Type B pancreatic cell (in vitro differentiated cells): ENCODE data around the gene PODN. TPM values are rescaled to one million over a fixed set of nuclear protein-coding genes. Genes with fewer than 3 reads are reported as not detected.

Experiments
- DNase-seq: peaks from one replicate; pipeline ENCODE4 v3.0.0; 2021; ENCODE audit warnings: mixed read lengths; ENCODE audit not compliant: unreplicated experiment; ENCODE audit errors: extremely low spot score
- H3K27ac Mint-ChIP-seq: 2 replicates; pipeline ENCODE4 v1.8.0; 2021; ENCODE audit warnings: mild to moderate bottlenecking, mixed read lengths
- H3K27me3 Mint-ChIP-seq: 2 replicates; pipeline ENCODE4 v1.8.0; 2021; ENCODE audit warnings: mixed read lengths
- H3K36me3 Mint-ChIP-seq: 2 replicates; pipeline ENCODE4 v1.8.0; 2021; ENCODE audit warnings: mixed read lengths
- H3K4me1 Mint-ChIP-seq: one replicate; pipeline ENCODE4 v1.8.0; 2021; ENCODE audit warnings: mixed read lengths; ENCODE audit not compliant: unreplicated experiment
- H3K4me3 Mint-ChIP-seq: 2 replicates; pipeline ENCODE4 v1.8.0; 2021; ENCODE audit warnings: mild to moderate bottlenecking, mixed read lengths
- H3K9me3 Mint-ChIP-seq: 2 replicates; pipeline ENCODE4 v1.8.0; 2021; ENCODE audit warnings: mixed read lengths
- total RNA-seq: library from RNA; stranded (reverse); gene quantifications from 2 replicates; pipeline ENCODE4 v1.2.1, GENCODE V29; 2021; ENCODE audit warnings: low replicate concordance
- TF ChIP-seq, protein P1 (sequence below): fragments of 200-600 bp; sonication (generic); conservative IDR thresholded peaks from 2 replicates; pipeline ENCODE4 v1.5.0; 2021; ENCODE audit warnings: antibody characterized with exemption, mild to moderate bottlenecking

Gene PODN
- total RNA-seq, 1 donor from 2014 or later, result 2.8 TPM

DNA sequence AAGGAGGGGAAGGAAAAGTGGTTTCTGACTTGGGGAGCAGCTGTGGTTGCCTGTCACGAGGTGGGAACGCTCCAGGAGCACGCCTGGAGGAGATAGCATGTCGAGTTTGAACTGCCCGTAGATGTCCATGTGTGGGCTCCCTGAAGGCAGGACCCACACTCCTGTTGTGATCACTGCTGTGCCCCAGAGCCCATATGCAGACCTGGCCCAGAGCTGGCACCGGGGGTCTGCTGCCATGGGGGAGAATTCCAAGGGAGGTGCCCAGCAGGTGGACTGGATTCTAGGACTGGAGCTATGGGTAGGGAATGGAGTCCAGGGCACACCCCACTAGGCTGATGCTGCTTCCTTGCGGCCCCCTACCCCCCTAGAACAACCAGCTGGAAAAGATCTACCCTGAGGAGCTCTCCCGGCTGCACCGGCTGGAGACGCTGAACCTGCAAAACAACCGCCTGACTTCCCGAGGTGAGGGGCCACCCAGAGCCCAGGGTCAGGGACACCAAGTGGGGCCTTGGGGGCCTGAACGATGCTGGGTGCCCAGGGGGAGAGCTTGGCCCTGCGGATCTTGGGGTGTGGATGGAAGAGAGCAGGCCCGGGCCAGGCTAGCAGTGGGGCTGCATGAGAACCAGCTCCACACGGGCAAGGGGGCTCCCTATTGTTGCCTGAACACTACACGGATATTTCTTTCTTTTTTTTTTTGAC, 9.3 kb downstream of the PODN start:
- no peaks in the 10 kb centered on the region for H3K9me3 Mint-ChIP-seq
- no peaks in the 10 kb centered on the region for H3K27me3 Mint-ChIP-seq
- no peak overlapping the region for H3K4me3 Mint-ChIP-seq
- no peaks in the 10 kb centered on the region for H3K4me1 Mint-ChIP-seq
- peak; percentile 64 for DNase-seq
- H3K27ac Mint-ChIP-seq, result no peak overlapping the region
- TF ChIP-seq, protein P1, sequence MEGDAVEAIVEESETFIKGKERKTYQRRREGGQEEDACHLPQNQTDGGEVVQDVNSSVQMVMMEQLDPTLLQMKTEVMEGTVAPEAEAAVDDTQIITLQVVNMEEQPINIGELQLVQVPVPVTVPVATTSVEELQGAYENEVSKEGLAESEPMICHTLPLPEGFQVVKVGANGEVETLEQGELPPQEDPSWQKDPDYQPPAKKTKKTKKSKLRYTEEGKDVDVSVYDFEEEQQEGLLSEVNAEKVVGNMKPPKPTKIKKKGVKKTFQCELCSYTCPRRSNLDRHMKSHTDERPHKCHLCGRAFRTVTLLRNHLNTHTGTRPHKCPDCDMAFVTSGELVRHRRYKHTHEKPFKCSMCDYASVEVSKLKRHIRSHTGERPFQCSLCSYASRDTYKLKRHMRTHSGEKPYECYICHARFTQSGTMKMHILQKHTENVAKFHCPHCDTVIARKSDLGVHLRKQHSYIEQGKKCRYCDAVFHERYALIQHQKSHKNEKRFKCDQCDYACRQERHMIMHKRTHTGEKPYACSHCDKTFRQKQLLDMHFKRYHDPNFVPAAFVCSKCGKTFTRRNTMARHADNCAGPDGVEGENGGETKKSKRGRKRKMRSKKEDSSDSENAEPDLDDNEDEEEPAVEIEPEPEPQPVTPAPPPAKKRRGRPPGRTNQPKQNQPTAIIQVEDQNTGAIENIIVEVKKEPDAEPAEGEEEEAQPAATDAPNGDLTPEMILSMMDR, result no peak
- H3K36me3 Mint-ChIP-seq, result no peaks in the 10 kb centered on the region

DNA sequence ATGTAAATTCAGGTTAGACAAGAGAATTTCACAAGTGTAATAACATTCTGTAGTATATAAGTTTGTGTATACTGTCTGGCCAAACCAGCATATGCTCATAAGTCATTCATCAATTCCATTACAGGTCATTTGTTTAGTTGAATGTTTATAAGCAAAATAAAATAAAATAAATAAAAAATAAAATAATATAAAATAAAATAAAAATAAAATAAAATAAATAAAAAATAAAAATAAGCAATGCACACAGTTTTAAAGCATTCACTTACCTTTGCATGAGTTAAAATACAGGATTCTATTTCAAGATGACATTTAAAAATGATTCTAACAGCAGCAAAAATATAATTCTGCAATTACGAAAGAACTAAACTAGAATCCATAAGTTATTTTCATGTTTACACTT, 9.9 kb downstream of the PODN start:
- TF ChIP-seq, protein P1, result no peak
- no peaks in the 10 kb centered on the region for H3K36me3 Mint-ChIP-seq
- no peak overlapping the region for H3K27ac Mint-ChIP-seq
- H3K27me3 Mint-ChIP-seq, result no peaks in the 10 kb centered on the region
- no peaks in the 10 kb centered on the region for H3K4me1 Mint-ChIP-seq
- no peaks in the 10 kb centered on the region for H3K9me3 Mint-ChIP-seq
- no peak for DNase-seq
- no peak overlapping the region for H3K4me3 Mint-ChIP-seq

DNA sequence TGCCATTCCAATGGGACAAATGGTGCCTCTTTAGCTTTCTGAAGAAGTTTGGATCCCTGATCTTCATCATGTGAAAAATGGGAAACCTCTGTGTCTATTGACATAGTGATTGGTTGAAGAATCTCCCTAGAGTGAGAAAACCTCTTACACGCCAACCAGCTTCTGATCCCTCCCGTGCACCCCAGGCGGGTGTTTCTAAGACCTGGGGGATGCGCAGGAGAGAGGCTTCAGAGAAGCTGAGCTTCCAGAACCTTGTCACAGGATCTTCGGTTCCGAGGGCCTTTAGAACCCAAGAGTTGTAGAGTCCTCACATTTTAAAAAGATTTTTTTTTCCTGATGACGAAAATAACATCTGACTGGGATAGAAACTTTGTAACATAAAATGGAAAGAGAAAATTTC, 11.3 kb downstream of the PODN start:
- no peaks in the 10 kb centered on the region for H3K9me3 Mint-ChIP-seq
- H3K4me3 Mint-ChIP-seq, result no peak overlapping the region
- H3K4me1 Mint-ChIP-seq, result no peaks in the 10 kb centered on the region
- H3K36me3 Mint-ChIP-seq, result no peaks in the 10 kb centered on the region
- no peak overlapping the region for H3K27ac Mint-ChIP-seq
- TF ChIP-seq, protein P1, result no peak
- no peak for DNase-seq
- H3K27me3 Mint-ChIP-seq, result no peaks in the 10 kb centered on the region

DNA sequence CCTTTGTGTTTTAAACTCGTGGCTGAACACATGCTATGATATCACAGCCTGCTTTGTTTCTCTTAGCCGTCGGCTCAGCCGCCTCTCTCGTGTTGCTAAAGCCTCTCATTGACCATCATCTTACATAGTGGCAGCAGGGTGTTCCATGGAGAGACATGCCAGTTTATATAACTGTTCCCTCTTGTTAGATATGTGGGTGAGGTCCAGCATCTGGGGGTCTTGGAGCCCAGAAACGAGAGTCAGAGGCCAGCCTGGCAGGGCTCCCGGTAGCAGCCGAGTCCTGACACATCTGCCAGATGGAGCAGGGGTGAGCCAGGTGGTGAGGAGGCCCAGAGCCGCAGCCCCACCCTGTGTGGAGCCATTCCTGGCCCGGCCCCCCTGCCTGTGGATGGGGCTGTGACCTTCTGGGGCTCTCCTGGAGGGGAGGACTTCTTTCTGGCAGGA, 11.9 kb downstream of the PODN start:
- peak; percentile 58 for DNase-seq
- Mint-ChIP-seq H3K36me3 (no peaks in the 10 kb centered on the region), H3K4me1 (no peaks in the 10 kb centered on the region), H3K27ac (no peak overlapping the region), H3K4me3 (no peak overlapping the region), H3K9me3 (no peaks in the 10 kb centered on the region), H3K27me3 (no peaks in the 10 kb centered on the region)
- TF ChIP-seq, protein P1, result no peak

DNA sequence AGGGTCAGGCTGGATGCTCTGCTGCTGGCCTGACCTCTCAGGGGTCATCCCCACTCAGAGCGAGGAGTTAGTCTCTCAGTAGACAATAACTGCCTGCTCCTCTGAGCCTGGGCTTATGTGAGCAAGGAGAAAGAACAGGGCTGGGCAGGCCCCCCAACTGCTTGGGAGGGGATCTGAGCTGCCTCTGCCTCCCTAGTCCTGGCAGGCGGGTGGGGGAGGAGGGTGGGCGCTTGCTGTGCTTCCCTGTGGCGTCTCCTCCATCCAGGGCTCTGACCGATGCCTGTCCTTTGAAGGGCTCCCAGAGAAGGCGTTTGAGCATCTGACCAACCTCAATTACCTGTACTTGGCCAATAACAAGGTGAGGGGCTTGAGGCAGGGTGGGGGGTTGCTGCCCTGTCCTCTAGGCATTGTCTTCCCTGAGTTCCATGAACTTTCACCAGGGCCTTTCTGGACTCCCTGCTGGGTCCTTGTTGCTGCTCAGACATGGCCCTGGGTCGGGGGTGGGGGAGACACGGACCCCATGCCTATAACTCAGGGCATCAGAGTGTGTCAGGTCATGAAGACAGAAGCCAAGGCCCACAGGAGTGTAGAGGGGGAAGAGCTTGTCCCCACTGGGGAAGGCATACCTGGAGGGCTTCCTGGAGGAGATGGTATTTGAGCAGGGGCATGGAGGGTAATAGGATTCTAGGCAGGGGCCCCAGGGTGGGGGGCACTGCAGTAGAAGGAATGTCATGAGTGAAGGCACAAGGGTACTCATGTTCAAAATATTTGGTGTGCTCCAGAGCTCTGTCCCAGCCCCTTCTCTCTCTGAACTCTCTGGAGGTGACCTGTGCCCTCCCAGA, 12.5 kb downstream of the PODN start:
- Mint-ChIP-seq H3K36me3 (no peaks in the 10 kb centered on the region), H3K4me1 (no peaks in the 10 kb centered on the region), H3K27me3 (peaks cover 4% of the 10 kb centered on the region), H3K4me3 (no peak overlapping the region), H3K9me3 (no peaks in the 10 kb centered on the region), H3K27ac (no peak overlapping the region)
- DNase-seq, result peak; percentile 42
- TF ChIP-seq, protein P1, result no peak
